ENCODE measurements around the gene UBE2E3.
"Not testable (repeated sequence)": the region's sequence is repeated elsewhere in the genome, so short reads cannot be mapped to it uniquely, and the experiment has no call there.

Gene UBE2E3

DNA sequence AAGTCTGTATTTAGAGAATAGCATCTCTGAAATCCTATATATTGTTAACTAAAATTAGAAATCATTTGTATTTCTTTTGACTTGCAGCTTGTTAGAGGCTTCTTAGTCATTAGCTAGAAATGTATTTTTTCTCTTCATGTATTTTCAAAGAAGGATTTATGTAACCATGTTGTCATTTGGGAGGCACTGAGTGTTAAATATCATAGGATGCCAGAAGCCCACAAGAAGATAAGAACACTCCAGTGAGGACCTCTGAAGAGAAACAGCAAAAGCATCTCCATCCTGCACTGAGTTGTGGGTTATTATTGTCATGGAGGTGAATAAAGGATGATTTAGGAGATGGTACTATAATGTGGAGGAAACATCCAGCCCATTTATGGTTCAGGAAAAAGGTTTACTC, 93.5 kb downstream of the UBE2E3 start:
- no peak for DNase-seq (ENCODE audit: low read depth, low spot score)

DNA sequence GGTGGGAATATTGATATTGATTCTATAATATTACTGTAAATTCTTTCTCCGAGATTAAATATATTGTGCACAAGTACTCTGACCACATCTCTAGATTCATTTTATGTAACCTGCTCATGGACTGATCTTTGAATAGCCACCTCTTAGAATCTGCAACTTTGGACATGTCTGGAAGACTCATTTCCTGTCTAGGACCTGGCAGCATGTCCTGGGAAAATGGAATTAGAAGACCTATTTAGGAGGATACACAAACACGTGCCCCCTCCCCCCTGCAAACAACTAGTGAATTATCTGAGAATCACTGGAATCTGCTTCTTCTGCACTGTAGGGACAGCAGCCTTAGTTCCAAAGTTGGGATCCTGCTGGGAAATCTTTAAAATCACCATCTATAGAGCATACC, 94.1 kb downstream of the UBE2E3 start:
- DNase-seq (ENCODE audit: low read depth, low spot score), result no peak

DNA sequence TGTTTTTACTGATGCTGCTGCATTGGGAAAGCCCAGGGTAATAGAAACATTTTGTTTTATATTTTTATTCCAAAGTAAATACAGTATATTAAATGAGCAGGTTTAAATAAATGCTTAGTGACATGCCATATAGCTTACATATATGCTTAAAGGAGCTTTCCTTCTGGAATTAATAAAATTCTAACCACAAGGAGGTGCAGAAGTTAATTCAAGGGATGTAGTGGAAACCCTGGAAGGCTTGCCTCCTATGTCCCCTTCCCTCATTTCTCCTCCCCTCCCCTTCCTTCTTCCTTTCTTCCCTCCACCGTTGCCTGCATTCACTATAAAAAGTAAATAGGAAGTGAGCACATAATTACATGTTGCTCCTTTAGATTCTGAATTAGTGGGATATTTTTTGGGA, 96.3 kb downstream of the UBE2E3 start:
- no peak for DNase-seq (ENCODE audit: low read depth, low spot score)

DNA sequence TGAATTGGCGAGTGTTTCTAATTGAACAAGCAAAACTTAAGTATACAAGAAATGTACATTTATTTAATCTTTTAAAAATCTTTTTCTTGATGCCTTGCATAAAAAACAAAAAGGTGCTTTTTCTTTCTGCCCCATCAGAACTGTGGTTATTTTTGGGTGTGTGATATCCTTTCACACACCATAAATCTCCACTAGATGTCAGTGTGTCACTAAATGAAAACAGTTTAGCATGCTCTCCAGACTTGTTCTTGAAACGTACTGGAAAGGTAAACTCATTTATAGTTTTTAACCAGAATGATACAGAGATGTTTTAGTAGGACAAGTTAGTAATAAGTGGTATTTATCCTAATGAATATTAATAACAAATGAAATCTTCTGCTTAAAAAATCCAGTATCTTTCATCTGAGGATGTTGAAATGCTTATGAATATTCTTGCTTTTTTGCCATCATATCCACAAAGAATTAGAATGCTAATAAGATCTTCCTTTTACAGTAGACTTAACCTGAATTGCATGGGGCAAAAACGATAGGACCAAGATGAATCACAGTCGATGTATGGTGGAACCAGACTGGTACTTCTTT, 96.8 kb downstream of the UBE2E3 start:
- peak; percentile 67 for DNase-seq (ENCODE audit: low read depth, low spot score)

DNA sequence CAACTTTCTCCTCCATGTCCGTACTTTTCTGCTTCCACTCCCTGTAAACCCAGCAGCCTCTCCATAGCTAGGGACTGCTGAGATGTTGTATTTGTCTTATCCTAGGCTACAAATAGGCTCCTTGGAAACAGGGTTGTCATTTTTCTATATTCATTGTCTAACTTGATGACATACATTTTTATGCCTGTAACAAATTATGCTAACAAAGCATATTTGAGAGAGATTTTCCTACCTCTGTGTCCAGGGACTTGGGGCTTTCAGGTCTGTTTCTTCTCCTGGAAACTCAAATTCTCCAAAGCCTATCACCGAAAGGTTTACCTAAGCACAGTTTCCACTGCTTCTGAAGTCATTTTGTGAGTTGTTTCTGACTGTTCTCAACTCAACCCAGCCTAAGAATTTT, 102.7 kb downstream of the UBE2E3 start:
- no peak for DNase-seq (ENCODE audit: low read depth, low spot score)

DNA sequence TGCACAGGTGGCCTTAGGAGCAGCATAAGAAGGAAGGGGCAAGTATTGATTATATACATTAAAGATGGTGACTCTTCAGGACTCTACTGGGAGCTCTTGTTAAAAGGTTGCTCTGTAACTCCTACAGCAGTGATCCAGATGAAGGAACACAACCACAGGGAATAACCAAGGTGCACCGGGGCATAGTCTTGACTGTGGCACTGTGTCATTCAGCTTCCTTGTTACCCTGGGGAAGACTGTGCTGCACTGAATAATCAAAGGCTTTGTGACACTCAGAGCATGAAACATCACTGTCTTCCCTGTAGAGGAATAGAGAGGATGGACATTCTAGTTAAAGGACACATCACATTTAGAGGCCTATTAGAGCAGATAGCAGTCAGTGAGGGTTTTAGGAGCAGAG, 105.3 kb downstream of the UBE2E3 start:
- DNase-seq (ENCODE audit: low read depth, low spot score), result no peak

DNA sequence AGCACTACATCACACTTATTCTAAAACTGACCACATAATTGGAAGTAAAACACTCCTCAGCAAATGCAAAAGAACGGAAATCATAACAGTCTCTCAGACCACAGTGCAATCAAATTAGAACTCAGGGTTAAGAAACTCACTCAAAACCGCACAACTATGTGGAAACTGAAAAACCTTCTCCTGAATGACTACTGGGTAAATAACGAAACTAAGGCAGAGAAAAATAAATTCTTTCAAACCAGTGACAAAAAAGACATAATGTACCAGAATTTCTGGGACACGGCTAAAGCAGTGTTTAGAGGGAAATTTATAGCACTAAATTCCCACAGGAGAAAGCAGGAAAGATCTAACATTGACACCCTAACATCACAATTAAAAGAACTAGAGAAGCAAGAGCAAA, 111.5 kb downstream of the UBE2E3 start:
- not testable (repeated sequence) for DNase-seq (ENCODE audit: low read depth, low spot score)

DNA sequence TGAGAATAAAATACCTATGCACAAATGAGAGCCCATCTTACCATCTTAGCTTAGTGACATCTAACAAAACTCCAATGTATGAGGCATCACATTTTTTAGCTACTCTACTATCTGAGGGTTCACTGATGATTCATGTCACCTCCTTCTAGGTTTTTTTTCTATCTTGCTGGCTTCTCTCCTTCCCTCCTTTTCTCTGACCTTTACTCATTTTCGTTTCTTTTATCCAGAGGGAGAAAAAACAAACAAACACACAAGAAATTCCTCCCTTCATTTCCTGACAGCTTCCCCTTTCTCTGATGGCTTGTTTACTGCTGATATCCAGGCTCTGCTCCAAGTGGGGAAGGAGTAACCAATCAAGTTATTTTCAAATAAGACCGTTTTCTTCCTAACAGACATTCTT, 115.1 kb downstream of the UBE2E3 start:
- peak; percentile 38 for DNase-seq (ENCODE audit: low read depth, low spot score)

DNA sequence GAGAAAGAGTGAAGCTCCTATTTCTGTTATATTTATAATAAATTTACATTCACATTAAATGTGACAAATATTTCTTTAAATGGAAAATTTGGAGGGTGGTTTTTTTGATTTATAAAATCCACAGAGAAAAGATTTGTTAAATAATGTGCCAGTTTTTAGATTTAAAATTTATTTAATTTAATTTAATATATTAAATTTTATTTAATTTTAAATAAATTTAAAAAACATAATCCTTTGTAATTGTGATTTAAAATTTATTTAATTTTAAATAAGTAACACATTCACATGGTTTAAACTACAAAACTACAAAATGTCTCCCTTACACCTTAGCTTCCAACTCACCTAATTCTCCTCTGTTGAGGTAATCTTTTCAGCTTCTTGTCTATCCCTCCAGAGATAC, 123.3 kb downstream of the UBE2E3 start:
- DNase-seq (ENCODE audit: low read depth, low spot score), result no peak

DNA sequence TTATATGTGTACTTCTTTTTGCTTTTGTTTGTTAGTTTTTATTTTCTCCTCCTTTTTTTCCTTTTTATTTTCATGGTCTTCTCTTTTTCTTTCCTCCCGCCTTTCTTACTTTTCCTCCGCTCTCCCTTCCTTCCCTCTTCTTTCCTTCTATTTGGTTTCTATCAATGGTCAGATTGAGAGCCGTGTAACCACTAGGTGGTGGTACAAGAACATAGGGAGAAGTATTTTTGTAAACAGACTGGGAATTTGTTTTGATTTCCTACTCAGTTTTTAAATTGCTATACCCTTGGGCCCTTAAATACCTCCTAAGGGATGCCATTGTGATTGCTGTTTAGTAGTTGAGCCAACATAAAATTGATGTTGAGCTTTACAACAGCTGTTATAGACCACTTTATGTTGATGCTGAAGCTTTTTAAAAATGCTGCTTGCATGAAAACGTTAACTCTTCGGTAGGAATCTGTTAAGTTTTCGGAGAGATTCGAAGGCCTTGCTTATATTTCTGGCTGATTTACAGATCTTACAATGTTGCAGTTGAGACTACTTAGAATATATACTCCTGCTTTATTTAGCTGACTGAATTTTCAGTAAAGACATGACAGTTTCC, 124.2 kb downstream of the UBE2E3 start:
- peak; percentile 75 for DNase-seq (ENCODE audit: low read depth, low spot score)

DNA sequence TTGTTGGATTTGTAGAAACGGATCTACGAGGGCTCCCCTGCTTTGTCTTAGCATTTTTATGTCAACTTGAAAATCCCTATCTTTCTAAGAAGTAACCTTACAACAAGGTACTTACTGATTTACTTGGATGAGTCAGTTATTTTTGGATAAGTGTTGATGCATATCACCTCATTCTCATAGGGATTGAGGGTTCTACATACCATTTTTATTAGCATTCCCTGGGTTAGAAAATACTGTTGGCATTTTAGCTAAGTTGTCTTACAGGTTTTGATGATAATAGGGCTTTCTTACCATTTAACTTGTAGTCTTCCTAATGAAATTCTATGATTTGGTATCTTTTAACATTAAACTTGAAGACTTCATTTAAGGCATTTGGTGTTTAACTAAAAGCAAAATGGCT, 125.2 kb downstream of the UBE2E3 start:
- DNase-seq (ENCODE audit: low read depth, low spot score), result peak; percentile 3

DNA sequence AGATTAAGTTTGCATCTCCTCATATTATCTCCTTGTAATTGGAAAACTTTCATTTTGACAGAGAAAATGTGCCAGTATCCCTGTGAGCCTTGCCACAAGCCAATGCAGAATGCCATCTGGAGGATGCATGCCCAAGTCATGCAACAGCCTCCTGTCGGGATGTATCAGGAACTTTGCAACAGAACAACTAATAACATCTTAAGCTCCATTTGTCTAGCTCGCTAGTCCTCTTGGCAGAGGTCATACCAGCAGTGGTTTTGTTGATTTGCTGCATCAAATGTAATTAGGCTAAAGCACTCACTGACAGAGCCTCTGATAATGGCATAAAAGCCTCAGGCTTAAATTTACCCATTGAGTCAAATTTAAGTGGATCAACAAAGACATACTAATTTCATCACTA, 125.8 kb downstream of the UBE2E3 start:
- DNase-seq (ENCODE audit: low read depth, low spot score), result peak; percentile 41

DNA sequence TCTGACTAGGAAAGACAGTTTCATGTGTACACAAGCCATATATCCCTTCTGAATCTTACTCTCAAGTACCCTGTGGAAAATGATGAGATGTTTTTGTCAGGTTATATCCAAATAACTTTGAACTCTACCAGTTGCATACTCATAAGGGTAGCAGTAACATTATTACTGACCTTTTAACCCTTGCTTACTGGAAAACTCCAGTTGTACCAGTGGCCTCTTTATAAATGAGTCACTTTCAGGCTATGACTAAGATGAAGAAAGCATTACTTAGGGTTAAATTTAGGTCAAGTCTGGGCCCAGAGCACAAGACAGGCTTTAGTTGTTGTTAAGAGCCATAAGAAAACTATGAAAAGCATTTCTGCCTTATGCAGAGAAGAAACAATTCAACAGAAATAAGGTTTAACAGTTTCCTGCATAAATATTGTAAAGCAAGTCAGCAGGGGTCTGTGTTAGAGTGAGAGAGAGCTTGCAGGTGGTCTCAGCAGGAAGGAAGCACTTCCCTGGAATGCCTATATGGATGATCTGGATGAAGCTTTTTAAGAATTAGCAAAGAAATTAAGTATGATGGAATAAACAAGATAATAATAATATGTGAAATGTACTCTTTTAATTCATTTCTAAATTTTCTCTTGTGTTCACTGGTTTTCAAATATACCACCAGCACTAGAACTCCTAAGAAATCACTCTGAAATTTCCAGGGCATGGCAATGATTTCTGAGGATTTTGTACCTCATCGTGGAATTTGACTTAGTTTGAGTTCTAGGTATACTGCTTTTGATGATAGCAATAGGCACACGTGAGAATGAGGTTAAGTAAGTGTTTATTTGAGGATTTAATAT, 126.6 kb downstream of the UBE2E3 start:
- peak; percentile 81 for DNase-seq (ENCODE audit: low read depth, low spot score)

DNA sequence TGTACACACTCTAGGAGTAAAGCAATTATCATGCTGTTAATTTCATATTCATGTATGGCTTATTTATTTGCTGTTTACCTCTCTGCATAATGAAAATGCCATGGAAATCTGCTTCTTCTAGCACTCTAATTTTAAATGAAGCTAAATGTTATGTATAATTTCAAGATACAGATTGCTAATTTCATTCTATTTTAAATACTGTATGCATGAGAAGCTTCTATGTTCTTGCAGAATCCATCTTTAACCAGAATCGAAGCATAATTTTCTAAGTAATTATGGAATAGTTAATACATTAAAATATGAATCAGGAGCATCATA, 127.2 kb downstream of the UBE2E3 start:
- DNase-seq (ENCODE audit: low read depth, low spot score), result no peak

DNA sequence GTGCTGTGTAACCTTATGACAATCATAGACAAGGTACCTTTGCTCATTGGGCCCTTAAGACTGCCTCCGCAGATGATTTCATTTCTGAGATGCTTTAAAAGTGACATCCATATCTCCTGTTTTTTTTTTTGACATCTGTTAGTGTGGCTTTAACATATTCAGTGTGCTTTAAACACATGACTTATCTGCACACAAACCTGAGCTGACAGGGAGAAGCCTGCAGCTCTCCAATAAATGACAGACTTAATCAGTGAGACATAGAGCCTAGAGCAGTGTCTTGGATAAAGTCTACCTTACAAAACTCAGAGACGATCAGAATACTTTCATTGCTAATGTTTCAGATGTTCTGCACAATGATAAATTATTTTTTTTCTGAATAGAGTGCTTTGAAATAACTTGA, 130.7 kb downstream of the UBE2E3 start:
- DNase-seq (ENCODE audit: low read depth, low spot score), result no peak

DNA sequence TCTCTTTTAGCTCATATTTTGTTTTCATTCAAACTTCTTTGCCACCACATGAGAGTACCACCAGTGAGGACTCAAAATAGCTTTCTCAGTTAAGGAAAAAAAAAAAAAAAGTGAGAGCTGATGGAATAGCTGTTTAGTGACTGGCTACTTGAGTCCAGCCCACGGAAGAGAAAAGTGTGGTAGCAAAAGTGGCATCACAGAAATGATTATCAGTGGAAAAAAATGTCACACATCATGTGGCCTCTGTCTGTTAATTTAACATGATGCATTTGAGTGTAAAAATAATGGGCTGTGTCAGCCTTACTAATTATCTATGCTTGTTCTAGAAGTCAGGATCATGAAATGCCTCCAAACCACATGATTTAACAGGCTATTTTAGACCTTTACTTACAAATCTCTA, 132.5 kb downstream of the UBE2E3 start:
- no peak for DNase-seq (ENCODE audit: low read depth, low spot score)

Measured in astrocyte of the hippocampus (primary cell).